Body of pancreas (tissue), 4 donors: Measurements from ENCODE around the gene ISX. TPM values are rescaled to one million over a fixed set of nuclear protein-coding genes. Genes with fewer than 3 reads are reported as not detected.

ENCODE experiments used
- ATAC-seq: fragments of 150-250 bp; one replicate; pipeline ENCODE4 v1.9.1; 2016
- DNase-seq, 4 donors: peaks; one replicate each; pipeline ENCODE4 v3.0.0-alpha.2; 2019
- H3K27ac ChIP-seq, 4 donors: fragments of 200-600 bp; sonication (generic); 1 replicate in 3 of 4; 2 replicates in 1 of 4; pipeline versions ENCODE4 v1.5.1 to v1.6.1; 2016 to 2019; ENCODE audit warnings: mild to moderate bottlenecking in 1 of 4, mixed read lengths in 1 of 4, moderate library complexity in 1 of 4
- H3K27me3 ChIP-seq, 2 donors: fragments of 200-600 bp; sonication (generic); one replicate each; pipeline ENCODE4 v1.6.0; 2016; ENCODE audit warnings: mild to moderate bottlenecking in 1 of 2
- H3K36me3 ChIP-seq, 2 donors: fragments of 200-600 bp; sonication (generic); replicated peaks in 1 of 2; 2 replicates each; pipeline ENCODE4 v1.5.1; 2016; ENCODE audit warnings: low read depth in 2 of 2; ENCODE audit not compliant: insufficient read depth in 1 of 2
- H3K4me1 ChIP-seq: fragments of 200-600 bp; sonication (generic); one replicate; pipeline ENCODE4 v1.6.0; 2016
- H3K4me3 ChIP-seq, 2 donors: fragments of 200-600 bp; sonication (generic); 1 replicate in 1 of 2; 2 replicates in 1 of 2; pipeline ENCODE4 v1.5.1; 2016 to 2019
- H3K9me3 ChIP-seq, 3 donors: fragments of 200-600 bp; sonication (generic); 1 replicate in 2 of 3; 2 replicates in 1 of 3; pipeline ENCODE4 v1.5.1; 2016
- POLR2A ChIP-seq, 3 donors: fragments of 450-650 bp; IDR thresholded peaks; one replicate each; pipeline ENCODE4 v1.6.1; 2016; ENCODE audit warnings: antibody characterized with exemption in 3 of 3, mild to moderate bottlenecking in 2 of 3
- WGBS, 2 donors: methylation state at CpG; one replicate each; pipeline ENCODE4 v1.1.5; 2017; 5-methylcytosine and 5-hydroxymethylcytosine counted together
- intact Hi-C: fragments of 100-400 bp; cut with DNase I; formaldehyde crosslinking; loops from one replicate; pipeline ENCODE4 v1.15.1; 2023
- total RNA-seq, 2 donors: library from RNA; depleted of rRNA; stranded (reverse); fragments of >200 nt; gene quantifications; one replicate each; pipeline ENCODE4 v1.1.0, GENCODE V29; 2016
- TF ChIP-seq, protein P1 (sequence below), 7 experiments: fragments of 450-650 bp in 4 of 7; fragments of 200-600 bp in 3 of 7; sonication (generic) in 3 of 7; IDR thresholded peaks; one replicate each; pipeline ENCODE4 v1.5.1; 2016 to 2019; ENCODE audit warnings: antibody characterized with exemption in 7 of 7

Gene ISX
- total RNA-seq, 2 donors from 2014 or later: 4.0 TPM; not detected in 1

DNA sequence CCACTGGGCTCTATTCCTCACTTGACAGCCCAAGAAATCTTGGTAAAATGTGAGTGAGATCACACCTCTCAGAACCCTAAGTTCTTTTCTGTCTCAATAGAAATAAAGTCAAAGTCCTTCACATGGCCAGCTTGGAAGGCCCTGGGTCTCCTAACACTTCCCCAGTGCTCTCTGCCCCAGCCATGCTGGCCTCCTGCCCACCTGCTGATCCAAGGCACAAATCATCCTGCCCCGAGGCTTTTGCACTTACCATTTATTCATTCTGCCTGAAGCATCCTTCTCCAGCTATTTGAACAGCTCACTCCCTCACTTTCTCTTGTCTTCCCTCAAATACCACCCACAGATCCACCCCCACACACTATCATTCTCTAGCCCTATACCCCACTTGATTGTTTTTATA, 26.4 kb downstream of the ISX start:
- WGBS, 2 donors: 32 to 33% methylated on average over 1 of the region's 1 CpG
- TF ChIP-seq POLR2A (IDR thresholded peaks at IDR 0.05): no peak
- TF ChIP-seq, protein P1, sequence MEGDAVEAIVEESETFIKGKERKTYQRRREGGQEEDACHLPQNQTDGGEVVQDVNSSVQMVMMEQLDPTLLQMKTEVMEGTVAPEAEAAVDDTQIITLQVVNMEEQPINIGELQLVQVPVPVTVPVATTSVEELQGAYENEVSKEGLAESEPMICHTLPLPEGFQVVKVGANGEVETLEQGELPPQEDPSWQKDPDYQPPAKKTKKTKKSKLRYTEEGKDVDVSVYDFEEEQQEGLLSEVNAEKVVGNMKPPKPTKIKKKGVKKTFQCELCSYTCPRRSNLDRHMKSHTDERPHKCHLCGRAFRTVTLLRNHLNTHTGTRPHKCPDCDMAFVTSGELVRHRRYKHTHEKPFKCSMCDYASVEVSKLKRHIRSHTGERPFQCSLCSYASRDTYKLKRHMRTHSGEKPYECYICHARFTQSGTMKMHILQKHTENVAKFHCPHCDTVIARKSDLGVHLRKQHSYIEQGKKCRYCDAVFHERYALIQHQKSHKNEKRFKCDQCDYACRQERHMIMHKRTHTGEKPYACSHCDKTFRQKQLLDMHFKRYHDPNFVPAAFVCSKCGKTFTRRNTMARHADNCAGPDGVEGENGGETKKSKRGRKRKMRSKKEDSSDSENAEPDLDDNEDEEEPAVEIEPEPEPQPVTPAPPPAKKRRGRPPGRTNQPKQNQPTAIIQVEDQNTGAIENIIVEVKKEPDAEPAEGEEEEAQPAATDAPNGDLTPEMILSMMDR (IDR thresholded peaks at IDR 0.05): no peak
- Histone ChIP-seq H3K36me3 (no peaks in the 10 kb centered on the region), H3K9me3 (no peaks in the 10 kb centered on the region), H3K4me3 (no peak overlapping the region), H3K4me1 (no peaks in the 10 kb centered on the region), H3K27ac (no peak overlapping the region), H3K27me3 (no peaks in the 10 kb centered on the region)
- intact Hi-C loops: no loop called here
- ATAC-seq (no peak), DNase-seq (no peak)

DNA sequence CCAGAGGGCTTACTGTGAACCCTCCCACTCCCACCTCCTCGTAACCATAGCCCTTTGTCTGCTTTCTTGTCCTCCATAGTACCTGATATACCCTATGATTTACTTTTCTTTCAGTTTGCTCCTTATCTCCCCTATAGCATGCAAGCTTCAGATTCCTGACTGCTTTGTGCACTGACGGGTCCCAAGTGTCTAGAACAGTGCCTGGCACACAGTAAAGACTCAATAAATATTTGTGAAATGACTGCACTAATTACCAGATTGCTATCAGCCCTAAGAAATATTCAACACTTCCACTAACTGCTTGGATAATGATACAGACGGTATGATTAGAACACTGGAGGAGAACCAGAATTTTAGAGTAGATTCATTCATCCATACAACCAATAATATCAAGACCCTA, 33.0 kb downstream of the ISX start:
- Histone ChIP-seq H3K36me3 (no peaks in the 10 kb centered on the region), H3K4me3 (no peak overlapping the region), H3K9me3 (no peaks in the 10 kb centered on the region), H3K4me1 (no peaks in the 10 kb centered on the region), H3K27ac (no peak overlapping the region), H3K27me3 (no peaks in the 10 kb centered on the region)
- ATAC-seq (no peak), DNase-seq (no peak)
- intact Hi-C loops: no loop called here
- 34 to 46% methylated on average over 3 of the region's 3 CpGs for WGBS, 2 donors
- no peak for TF ChIP-seq POLR2A (IDR thresholded peaks at IDR 0.05)
- TF ChIP-seq, protein P1 (IDR thresholded peaks at IDR 0.05): no peak

DNA sequence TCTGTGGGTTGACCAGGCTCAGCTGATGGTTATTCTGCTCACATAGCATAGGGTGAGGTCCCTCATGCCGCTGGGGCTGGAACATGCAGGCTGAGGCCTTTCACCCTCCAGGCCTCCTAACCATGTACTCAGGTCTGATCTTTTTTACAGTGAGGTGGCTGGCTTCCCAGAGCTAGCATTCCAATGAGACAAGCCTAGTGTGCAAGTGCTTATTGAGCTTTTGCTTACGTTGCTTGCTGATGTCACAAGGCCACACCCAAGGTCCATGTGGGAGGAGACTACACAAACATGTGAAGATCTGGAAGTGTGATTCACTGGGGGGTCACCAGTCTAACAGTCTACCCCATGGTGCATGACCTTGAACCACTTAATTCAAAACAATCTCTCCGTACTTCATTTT, 33.9 kb downstream of the ISX start:
- no peak for ATAC-seq
- 69 to 78% methylated on average over 3 of the region's 3 CpGs for WGBS, 2 donors
- no peak for TF ChIP-seq POLR2A (IDR thresholded peaks at IDR 0.05)
- TF ChIP-seq, protein P1 (IDR thresholded peaks at IDR 0.05): no peak

DNA sequence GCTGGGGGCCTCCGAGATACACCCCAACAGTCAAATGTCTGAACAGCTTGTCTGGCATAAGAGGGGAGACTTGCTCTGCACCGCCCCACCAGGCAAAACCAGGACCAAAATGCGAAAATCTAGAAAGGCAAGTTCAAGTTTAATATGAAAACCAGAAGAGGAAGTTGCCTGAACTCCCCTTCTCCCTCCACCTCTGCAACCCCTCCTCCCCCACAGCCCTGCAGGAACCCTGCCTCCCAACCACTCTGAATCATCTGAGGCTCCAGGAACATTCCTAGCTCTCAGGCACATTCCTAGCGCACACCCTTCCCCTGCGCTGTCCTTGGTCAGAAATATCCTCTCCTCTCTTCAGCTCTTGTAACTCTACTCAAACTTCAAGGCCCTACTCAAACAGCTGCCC, 36.7 kb downstream of the ISX start:
- Histone ChIP-seq H3K27ac (no peak overlapping the region), H3K27me3 (no peaks in the 10 kb centered on the region), H3K4me3 (no peak overlapping the region), H3K36me3 (no peaks in the 10 kb centered on the region), H3K4me1 (no peaks in the 10 kb centered on the region), H3K9me3 (no peaks in the 10 kb centered on the region)
- intact Hi-C loops: no loop called here
- WGBS, 2 donors: 53 to 62% methylated on average over 5 of the region's 5 CpGs
- DNase-seq (no peak), ATAC-seq (no peak)
- TF ChIP-seq POLR2A (IDR thresholded peaks at IDR 0.05): no peak

More for the DNA sequence above, 33.9 kb downstream of the ISX start:
- H3K36me3 ChIP-seq: no peaks in the 10 kb centered on the region
- no peaks in the 10 kb centered on the region for H3K4me1 ChIP-seq
- no peak overlapping the region for H3K27ac ChIP-seq
- no peak for DNase-seq
- no peaks in the 10 kb centered on the region for H3K9me3 ChIP-seq
- intact Hi-C loops: no loop called here
- H3K27me3 ChIP-seq: no peaks in the 10 kb centered on the region
- H3K4me3 ChIP-seq: no peak overlapping the region

DNA sequence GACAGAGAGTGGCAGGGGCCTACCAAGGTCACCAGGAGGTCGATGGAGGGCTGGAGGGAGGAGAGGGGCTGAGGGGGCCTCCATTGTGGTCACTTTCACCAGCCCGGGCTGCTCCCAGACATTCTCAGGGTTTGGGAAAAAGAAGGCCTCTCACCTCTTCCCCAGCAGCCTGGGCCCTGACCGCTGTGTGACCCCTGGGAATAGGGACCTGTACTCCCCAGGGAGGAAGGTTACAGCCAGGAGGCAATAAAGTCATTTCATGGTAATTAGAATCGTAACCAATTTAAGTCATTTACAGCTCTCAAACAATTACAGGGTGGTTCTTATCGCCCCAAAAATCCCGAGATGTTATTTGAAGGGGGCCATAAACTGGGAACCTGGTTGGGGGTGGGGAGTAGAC, 37.8 kb downstream of the ISX start:
- no peaks in the 10 kb centered on the region for H3K4me1 ChIP-seq
- H3K9me3 ChIP-seq: no peaks in the 10 kb centered on the region
- WGBS, 2 donors: 58 to 59% methylated on average over 6 of the region's 6 CpGs
- no peak for ATAC-seq
- DNase-seq: no peak
- no peak for TF ChIP-seq POLR2A (IDR thresholded peaks at IDR 0.05)
- TF ChIP-seq, protein P1 (IDR thresholded peaks at IDR 0.05): no peak
- no peaks in the 10 kb centered on the region for H3K27me3 ChIP-seq
- H3K4me3 ChIP-seq: no peak overlapping the region
- no peaks in the 10 kb centered on the region for H3K36me3 ChIP-seq
- no peak overlapping the region for H3K27ac ChIP-seq
- intact Hi-C loops: no loop called here
